K562 (cell line): Measurements from ENCODE around the gene STON2. TPM values are rescaled to one million over a fixed set of nuclear protein-coding genes. Genes with fewer than 3 reads are reported as not detected.

Source experiments
- ATF1 ChIP-seq, 2 experiments: fragments of 450-650 bp in 1 of 2; IDR thresholded peaks; 2 replicates each; pipeline ENCODE4 v1.6.1; 2016; ENCODE audit warnings: missing compliant biosample characterization in 1 of 2, missing genetic modification characterization in 1 of 2
- CLOCK ChIP-seq: fragments of 250-450 bp; sonication (Bioruptor Pico); IDR thresholded peaks from 2 replicates; pipeline ENCODE4 v1.4.0; 2020; ENCODE audit warnings: mild to moderate bottlenecking, moderate library complexity, borderline replicate concordance
- CTCFL ChIP-seq: IDR thresholded peaks from 2 replicates; pipeline ENCODE4 v1.6.1; 2011; ENCODE audit warnings: borderline replicate concordance, low read depth, mild to moderate bottlenecking, moderate library complexity, low read length; ENCODE audit not compliant: insufficient read depth, poor library complexity, severe bottlenecking
- GABPB2 ChIP-seq: fragments of 250-450 bp; sonication (Bioruptor Pico); conservative IDR thresholded peaks from 2 replicates; pipeline ENCODE4 v1.5.1; 2021; ENCODE audit warnings: mild to moderate bottlenecking
- HEY1 ChIP-seq: fragments of 250-450 bp; sonication (Bioruptor Pico); IDR thresholded peaks from 2 replicates; pipeline ENCODE4 v1.5.0; 2020; ENCODE audit warnings: mild to moderate bottlenecking, moderate library complexity, borderline replicate concordance
- HMGXB4 ChIP-seq: sonication (generic); formaldehyde crosslinking; IDR thresholded peaks from 2 replicates; pipeline ENCODE4 v1.8.1; 2023; ENCODE audit warnings: mild to moderate bottlenecking, missing genetic modification reagents
- NR2C1 ChIP-seq, 2 experiments: fragments of 450-650 bp; IDR thresholded peaks; 2 replicates each; pipeline ENCODE4 v1.6.1; 2017; ENCODE audit warnings: mild to moderate bottlenecking in 2 of 2, antibody characterized with exemption in 1 of 2, inconsistent platforms in 1 of 2, missing compliant biosample characterization in 1 of 2, missing genetic modification characterization in 1 of 2
- PHB ChIP-seq: fragments of 250-450 bp; sonication (Bioruptor Pico); IDR thresholded peaks from 2 replicates; pipeline ENCODE4 v1.5.0; 2021
- RBM25 ChIP-seq: fragments of 200-400 bp; formaldehyde crosslinking; IDR thresholded peaks from 2 replicates; pipeline ENCODE4 v1.6.1; 2018; ENCODE audit warnings: low read length, low read depth, moderate library complexity; ENCODE audit not compliant: severe bottlenecking
- RFX5 ChIP-seq: IDR thresholded peaks from 2 replicates; pipeline ENCODE4 v1.6.1; 2011; ENCODE audit warnings: low read depth, mild to moderate bottlenecking, improper control_type of control experiment, low read length
- SMAD1 ChIP-seq: fragments of 150-350 bp; IDR thresholded peaks from 2 replicates; pipeline ENCODE4 v1.6.1; 2014; ENCODE audit warnings: low read length, low read depth; ENCODE audit not compliant: partially characterized antibody
- TAF7 ChIP-seq: fragments of 450-650 bp; IDR thresholded peaks from 2 replicates; pipeline ENCODE4 v1.6.1; 2016; ENCODE audit warnings: missing genetic modification characterization, missing compliant biosample characterization
- WHSC1 ChIP-seq: IDR thresholded peaks from one replicate; pipeline ENCODE4 v1.6.1; 2012; ENCODE audit warnings: low read length, control low read depth, inconsistent platforms
- ZNF507 ChIP-seq: conservative IDR thresholded peaks from 2 replicates; pipeline ENCODE4 v1.6.1; 2017; ENCODE audit warnings: missing genetic modification characterization, missing compliant biosample characterization
- ZNF668 ChIP-seq: fragments of 250-450 bp; sonication (Bioruptor Pico); IDR thresholded peaks from 2 replicates; pipeline ENCODE4 v1.8.0; 2022; ENCODE audit warnings: mild to moderate bottlenecking, inconsistent platforms
- polyA plus RNA-seq, 8 experiments: library from polyadenylated mRNA; depleted of rRNA in 4 of 8; stranded (reverse) in 5 of 8; unstranded in 3 of 8; fragments of >200 nt; fragmentation: Nextera tagmentation in 2 of 8; fragmentation: Illumina TruSeq in 1 of 8; extraction: Ambion mirVana in 2 of 8; extraction: Trizol in 1 of 8; gene quantifications; 2 replicates each; pipeline versions ENCODE4 v1.2.1 to v1.2.3, GENCODE V29; 2011 to 2014; ENCODE audit warnings: inconsistent platforms in 1 of 8, missing spikeins in 1 of 8
- total RNA-seq, 7 experiments: library from RNA; depleted of rRNA in 6 of 7; stranded (reverse); fragments of >200 nt in 6 of 7; fragmentation: Illumina TruSeq in 2 of 7; extraction: Trizol in 2 of 7; gene quantifications; 2 replicates each; pipeline versions ENCODE4 v1.2.1 to v1.2.3, GENCODE V29; 2011 to 2021; ENCODE audit warnings: low replicate concordance in 1 of 7
- TF ChIP-seq, protein P1 (sequence below), 2 experiments: fragments of 450-650 bp in 1 of 2; IDR thresholded peaks; 2 replicates each; pipeline ENCODE4 v1.6.1; 2011 to 2017; ENCODE audit warnings: low read depth in 2 of 2, antibody characterized with exemption in 1 of 2, borderline replicate concordance in 1 of 2, low read length in 1 of 2, mild to moderate bottlenecking in 1 of 2, mixed read lengths in 1 of 2; ENCODE audit not compliant: control insufficient read depth in 1 of 2
- TF ChIP-seq, protein P2 (sequence below): fragments of 250-450 bp; sonication (Bioruptor Pico); IDR thresholded peaks from 2 replicates; pipeline ENCODE4 v1.5.0; 2021

STON2 gene
- total and polyA plus RNA-seq, 9 of the 15 experiments (the other 6 are each of a cell fraction or from before 2014, with no cell fraction given), result 7.8 to 99.3 (median 53.5) TPM

GRCh38 chr14:81423504-81423903, 23.4 kb upstream of the STON2 start (continued):
- TF ChIP-seq, protein P1, sequence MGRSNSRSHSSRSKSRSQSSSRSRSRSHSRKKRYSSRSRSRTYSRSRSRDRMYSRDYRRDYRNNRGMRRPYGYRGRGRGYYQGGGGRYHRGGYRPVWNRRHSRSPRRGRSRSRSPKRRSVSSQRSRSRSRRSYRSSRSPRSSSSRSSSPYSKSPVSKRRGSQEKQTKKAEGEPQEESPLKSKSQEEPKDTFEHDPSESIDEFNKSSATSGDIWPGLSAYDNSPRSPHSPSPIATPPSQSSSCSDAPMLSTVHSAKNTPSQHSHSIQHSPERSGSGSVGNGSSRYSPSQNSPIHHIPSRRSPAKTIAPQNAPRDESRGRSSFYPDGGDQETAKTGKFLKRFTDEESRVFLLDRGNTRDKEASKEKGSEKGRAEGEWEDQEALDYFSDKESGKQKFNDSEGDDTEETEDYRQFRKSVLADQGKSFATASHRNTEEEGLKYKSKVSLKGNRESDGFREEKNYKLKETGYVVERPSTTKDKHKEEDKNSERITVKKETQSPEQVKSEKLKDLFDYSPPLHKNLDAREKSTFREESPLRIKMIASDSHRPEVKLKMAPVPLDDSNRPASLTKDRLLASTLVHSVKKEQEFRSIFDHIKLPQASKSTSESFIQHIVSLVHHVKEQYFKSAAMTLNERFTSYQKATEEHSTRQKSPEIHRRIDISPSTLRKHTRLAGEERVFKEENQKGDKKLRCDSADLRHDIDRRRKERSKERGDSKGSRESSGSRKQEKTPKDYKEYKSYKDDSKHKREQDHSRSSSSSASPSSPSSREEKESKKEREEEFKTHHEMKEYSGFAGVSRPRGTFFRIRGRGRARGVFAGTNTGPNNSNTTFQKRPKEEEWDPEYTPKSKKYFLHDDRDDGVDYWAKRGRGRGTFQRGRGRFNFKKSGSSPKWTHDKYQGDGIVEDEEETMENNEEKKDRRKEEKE (IDR thresholded peaks at IDR 0.05; ENCODE audit: borderline replicate concordance in 1 of 2, control insufficient read depth in 1 of 2, low read depth in 2 of 2, low read length in 1 of 2), result no peak
- TF ChIP-seq TAF7 (tag) (no peak), HEY1 (no peak), ZNF507 (tag) (no peak), ZNF668 (no peak), CLOCK (CRISPR knock-in tag) (no peak), PHB (CRISPR knock-in tag) (no peak), GABPB2 (CRISPR knock-in tag) (no peak), ATF1 (CRISPR knock-in tag; IDR thresholded peaks at IDR 0.05) (no peak), ATF1 (tag; IDR thresholded peaks at IDR 0.05) (no peak), RBM25 (no peak), CTCFL (no peak), NR2C1 (IDR thresholded peaks at IDR 0.05) (no peak), NR2C1 (tag; IDR thresholded peaks at IDR 0.05) (0 out of 2 replicates have a peak, but pooled peaks have one; percentile 32), SMAD1 (no peak), RFX5 (no peak), HMGXB4 (CRISPR knock-in tag) (no peak), WHSC1 (no peak)
- TF ChIP-seq, protein P2, sequence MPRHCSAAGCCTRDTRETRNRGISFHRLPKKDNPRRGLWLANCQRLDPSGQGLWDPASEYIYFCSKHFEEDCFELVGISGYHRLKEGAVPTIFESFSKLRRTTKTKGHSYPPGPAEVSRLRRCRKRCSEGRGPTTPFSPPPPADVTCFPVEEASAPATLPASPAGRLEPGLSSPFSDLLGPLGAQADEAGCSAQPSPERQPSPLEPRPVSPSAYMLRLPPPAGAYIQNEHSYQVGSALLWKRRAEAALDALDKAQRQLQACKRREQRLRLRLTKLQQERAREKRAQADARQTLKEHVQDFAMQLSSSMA, result no peak
